ENCODE results near the gene NDUFAF8. TPM values are rescaled to one million over a fixed set of nuclear protein-coding genes. Genes with fewer than 3 reads are reported as not detected.

The NDUFAF8 gene
- total RNA-seq, 1 donor from 2014 or later = 45.9 TPM

DNA sequence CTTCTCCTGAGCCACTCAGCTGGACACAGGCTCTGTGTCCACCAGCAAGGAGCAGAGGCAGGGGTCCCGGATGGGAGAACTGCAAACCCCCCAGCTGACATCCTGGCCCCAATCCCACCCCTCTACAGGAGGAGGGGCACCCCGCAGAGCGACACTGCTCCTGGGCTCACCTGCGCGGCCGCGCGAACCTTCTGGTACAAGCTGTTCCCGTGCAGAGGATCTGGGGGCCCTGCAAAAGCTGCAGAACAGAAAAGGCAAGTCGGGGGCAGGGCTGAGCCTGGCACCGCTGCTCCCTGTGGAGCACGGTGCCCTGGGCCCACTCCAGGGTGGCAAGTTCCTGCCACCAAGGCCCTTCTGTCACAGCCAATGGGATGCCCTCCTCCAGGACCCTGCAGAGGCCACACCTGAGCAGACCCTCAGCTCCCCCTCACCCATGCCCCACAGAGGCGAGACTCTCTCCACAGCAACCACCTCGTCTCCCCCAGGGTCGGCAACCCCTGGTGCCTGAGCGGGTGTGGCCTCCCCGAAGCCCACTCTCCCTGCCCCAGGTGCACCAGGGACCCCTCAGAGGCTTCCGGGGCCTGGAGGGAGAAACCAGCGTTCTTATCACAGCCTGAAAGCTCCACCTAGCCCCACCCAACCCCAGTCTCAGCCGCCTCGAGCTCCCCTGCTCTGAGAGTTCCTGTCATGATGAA, 5.2 kb upstream of the NDUFAF8 start:
- no peak for DNase-seq (ENCODE audit: low read depth)
- Histone ChIP-seq H3K36me3 (ENCODE audit: control insufficient read depth, insufficient read depth, low read length) (no peaks in the 10 kb centered on the region), H3K4me3 (ENCODE audit: low read depth, low read length) (no peak overlapping the region), H3K27me3 (ENCODE audit: control insufficient read depth, insufficient read depth, low read length) (no peaks in the 10 kb centered on the region)
- TF ChIP-seq, protein P1, sequence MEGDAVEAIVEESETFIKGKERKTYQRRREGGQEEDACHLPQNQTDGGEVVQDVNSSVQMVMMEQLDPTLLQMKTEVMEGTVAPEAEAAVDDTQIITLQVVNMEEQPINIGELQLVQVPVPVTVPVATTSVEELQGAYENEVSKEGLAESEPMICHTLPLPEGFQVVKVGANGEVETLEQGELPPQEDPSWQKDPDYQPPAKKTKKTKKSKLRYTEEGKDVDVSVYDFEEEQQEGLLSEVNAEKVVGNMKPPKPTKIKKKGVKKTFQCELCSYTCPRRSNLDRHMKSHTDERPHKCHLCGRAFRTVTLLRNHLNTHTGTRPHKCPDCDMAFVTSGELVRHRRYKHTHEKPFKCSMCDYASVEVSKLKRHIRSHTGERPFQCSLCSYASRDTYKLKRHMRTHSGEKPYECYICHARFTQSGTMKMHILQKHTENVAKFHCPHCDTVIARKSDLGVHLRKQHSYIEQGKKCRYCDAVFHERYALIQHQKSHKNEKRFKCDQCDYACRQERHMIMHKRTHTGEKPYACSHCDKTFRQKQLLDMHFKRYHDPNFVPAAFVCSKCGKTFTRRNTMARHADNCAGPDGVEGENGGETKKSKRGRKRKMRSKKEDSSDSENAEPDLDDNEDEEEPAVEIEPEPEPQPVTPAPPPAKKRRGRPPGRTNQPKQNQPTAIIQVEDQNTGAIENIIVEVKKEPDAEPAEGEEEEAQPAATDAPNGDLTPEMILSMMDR (IDR thresholded peaks at IDR 0.05; ENCODE audit: insufficient read depth, low read length, poor library complexity, severe bottlenecking) = no peak

DNA sequence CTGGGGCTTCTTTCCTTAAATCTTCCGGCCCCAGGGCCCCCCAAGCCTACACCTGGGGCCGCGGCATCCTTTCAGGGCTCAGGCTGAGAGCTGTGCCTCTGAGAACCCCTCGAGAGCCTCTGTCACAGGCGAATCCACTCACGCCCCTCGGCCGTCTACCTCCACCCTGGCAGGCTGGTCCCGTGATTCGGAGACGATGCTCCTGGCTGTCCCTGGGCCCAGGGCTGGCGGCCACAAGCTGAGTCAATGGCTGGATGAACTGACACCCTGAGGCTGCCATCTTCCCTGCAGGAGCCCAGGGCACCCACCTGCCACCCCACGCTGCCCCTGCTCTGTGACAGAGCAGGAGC, 4.6 kb upstream of the NDUFAF8 start:
- no peak overlapping the region for H3K4me3 ChIP-seq (ENCODE audit: low read depth, low read length)
- TF ChIP-seq, protein P1 (IDR thresholded peaks at IDR 0.05; ENCODE audit: insufficient read depth, low read length, poor library complexity, severe bottlenecking) = no peak

DNA sequence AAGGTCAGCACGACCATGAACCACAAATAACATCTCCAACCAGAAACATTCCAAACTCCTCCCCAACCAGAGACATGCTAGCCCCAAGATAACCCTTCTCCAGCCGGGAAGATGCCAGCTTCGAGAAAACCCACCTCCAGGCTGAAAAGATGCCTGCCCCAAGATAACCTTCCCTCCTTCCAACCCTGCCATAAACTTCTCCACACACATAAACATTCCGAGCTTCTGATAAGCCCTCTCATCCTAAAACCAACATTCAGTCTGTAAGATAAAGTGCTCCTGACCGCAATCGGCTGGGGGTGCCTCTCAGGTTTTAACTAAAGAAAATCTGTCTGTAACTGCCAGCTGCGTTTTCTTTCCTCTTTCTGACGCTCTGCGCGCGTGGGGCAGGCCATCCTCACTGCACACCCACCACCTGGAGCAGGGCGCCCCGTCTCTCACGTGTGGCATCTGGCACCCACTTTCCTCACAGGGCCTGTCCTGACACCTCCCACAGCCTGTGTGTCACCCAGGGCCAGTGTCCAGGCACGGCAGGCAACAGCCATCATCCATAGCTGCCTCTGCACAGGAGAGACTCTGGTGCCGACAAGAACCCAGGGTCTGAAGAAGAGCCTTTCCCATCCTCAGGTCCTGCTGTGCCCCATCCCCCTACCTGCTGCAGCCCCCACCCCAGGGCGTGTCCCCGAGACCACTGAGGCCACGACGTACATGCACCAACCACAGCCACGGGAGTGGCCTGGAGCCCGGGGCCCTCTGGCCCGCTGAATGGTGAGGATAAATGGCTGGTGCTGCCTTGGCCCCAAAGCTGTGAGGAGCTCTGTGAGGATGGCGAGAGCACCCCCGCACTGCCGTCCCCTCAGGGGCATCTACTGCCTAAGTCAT, 3.9 kb upstream of the NDUFAF8 start:
- TF ChIP-seq, protein P1 (IDR thresholded peaks at IDR 0.05; ENCODE audit: insufficient read depth, low read length, poor library complexity, severe bottlenecking) = no peak
- DNase-seq (ENCODE audit: low read depth) = no peak
- no peak overlapping the region for H3K4me3 ChIP-seq (ENCODE audit: low read depth, low read length)
- H3K27me3 ChIP-seq (ENCODE audit: control insufficient read depth, insufficient read depth, low read length) = no peaks in the 10 kb centered on the region
- no peaks in the 10 kb centered on the region for H3K36me3 ChIP-seq (ENCODE audit: control insufficient read depth, insufficient read depth, low read length)

More for the DNA sequence above, 4.6 kb upstream of the NDUFAF8 start:
- no peak for DNase-seq (ENCODE audit: low read depth)
- H3K27me3 ChIP-seq (ENCODE audit: control insufficient read depth, insufficient read depth, low read length) = no peaks in the 10 kb centered on the region
- no peaks in the 10 kb centered on the region for H3K36me3 ChIP-seq (ENCODE audit: control insufficient read depth, insufficient read depth, low read length)

DNA sequence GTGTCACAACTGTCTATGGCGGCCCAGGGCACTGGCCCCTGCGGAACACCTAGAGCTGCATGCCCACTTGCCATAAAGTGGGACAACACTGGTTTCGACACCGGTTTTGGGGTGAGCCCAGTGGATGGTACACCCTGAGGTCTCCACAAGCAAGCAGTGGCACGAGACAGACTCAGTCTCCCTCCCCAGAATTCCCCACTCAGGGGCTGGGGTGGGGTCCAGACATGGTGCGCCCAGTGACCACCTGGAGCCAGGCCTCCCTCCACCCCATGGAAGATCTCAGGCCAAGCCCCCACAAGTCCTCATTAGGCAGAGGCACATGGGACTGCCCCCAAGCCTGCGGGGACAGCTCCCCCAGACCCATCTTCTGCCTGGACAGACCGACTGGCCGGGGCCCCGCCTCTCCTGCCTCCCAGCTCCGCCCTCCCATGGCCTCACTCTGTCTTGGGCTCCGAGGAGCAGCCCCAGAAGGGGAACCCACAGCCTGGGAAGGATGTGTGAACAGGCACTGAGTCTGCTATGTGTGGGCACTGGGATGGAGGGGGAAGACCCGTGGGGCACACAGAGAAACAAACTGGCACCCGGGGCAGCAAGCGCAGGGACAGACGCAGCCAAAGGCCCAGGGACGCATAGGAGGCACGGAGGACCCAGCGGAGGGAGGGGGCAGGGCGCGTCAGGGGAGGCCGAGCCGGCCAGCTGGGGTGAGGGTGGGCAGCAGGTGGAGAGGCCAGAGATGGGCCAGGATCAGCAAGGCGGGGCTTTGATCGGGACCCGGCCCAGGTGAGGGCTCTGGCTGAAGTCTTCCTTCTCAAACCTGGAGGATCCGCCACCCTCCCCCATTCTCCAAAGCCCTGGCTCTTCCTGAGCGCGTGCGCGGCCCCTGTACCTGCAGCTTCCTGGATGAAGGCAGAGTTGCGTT, 3.0 kb upstream of the NDUFAF8 start:
- H3K36me3 ChIP-seq (ENCODE audit: control insufficient read depth, insufficient read depth, low read length) = no peaks in the 10 kb centered on the region

DNA sequence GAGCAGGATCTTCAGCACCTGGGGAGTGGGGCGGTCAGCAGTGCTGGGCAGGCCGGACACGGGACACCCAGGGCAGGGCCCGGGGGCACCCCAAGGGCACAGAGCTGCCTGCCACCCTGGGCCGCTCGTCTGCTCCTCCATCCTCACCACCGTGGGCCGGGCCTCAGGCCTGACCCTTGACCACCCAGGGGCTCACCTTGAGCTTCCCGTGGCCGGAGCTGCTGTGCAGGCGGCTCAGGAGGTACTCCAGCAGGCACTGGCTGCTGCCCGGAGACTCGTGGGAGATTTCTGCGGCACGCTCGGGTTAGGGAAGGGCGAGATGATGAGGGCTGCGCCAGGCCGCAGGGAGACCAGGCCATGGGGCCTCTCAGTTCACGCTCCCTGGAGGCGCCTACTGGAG, 2.3 kb upstream of the NDUFAF8 start:
- Histone ChIP-seq H3K27me3 (ENCODE audit: control insufficient read depth, insufficient read depth, low read length) (no peaks in the 10 kb centered on the region), H3K4me3 (ENCODE audit: low read depth, low read length) (no peak overlapping the region), H3K36me3 (ENCODE audit: control insufficient read depth, insufficient read depth, low read length) (no peaks in the 10 kb centered on the region)
- DNase-seq (ENCODE audit: low read depth) = no peak
- TF ChIP-seq, protein P1 (IDR thresholded peaks at IDR 0.05; ENCODE audit: insufficient read depth, low read length, poor library complexity, severe bottlenecking) = no peak

More for the DNA sequence above, 3.0 kb upstream of the NDUFAF8 start:
- H3K27me3 ChIP-seq (ENCODE audit: control insufficient read depth, insufficient read depth, low read length) = no peaks in the 10 kb centered on the region
- H3K4me3 ChIP-seq (ENCODE audit: low read depth, low read length) = no peak overlapping the region
- TF ChIP-seq, protein P1 (IDR thresholded peaks at IDR 0.05; ENCODE audit: insufficient read depth, low read length, poor library complexity, severe bottlenecking) = no peak
- DNase-seq (ENCODE audit: low read depth) = no peak

Measured in kidney epithelial cell (primary cell).